Measurements from ENCODE around the gene DCPS.

DNA sequence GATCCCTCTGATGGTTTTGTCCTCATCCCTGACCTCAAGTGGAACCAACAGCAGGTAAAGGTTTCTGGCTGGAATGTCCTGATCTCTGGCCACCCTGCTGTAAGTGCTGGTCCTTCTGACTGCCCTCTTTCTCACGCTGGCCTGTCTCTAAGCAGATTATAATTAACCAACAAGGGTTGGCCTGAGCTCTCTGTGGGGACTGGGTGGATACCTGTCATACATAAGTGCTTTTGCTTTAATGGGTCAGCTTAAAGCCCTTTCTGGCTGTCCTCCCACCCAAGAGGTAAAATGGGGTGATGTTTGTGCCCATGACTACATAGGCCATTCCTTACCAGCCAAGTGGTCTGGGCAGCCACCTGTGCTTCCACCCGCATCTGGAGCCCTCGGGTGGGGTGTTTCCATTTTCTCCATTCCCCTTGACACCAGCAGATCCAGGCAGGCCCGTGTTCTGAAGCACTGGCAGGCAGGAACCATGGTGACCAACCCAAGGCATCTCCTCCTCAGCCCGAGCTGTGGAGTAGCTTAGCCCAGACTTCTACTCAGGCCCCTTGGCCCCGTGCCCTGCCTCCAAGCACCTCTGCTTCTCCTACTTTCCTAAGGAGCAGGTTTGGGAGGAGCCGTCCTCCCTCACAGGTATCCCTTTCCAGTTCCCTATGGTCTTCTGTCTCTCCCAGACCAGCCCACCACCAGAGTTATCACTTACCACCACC lies 34.6 kb downstream of the DCPS start:
- no peak for TF ChIP-seq ZNF232 (CRISPR knock-in tag; IDR thresholded peaks at IDR 0.05)
- TF ChIP-seq, protein P1, sequence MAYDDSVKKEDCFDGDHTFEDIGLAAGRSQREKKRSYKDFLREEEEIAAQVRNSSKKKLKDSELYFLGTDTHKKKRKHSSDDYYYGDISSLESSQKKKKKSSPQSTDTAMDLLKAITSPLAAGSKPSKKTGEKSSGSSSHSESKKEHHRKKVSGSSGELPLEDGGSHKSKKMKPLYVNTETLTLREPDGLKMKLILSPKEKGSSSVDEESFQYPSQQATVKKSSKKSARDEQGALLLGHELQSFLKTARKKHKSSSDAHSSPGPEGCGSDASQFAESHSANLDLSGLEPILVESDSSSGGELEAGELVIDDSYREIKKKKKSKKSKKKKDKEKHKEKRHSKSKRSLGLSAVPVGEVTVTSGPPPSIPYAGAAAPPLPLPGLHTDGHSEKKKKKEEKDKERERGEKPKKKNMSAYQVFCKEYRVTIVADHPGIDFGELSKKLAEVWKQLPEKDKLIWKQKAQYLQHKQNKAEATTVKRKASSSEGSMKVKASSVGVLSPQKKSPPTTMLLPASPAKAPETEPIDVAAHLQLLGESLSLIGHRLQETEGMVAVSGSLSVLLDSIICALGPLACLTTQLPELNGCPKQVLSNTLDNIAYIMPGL (CRISPR knock-in tag; IDR thresholded peaks at IDR 0.05) = no peak
- no peak for TF ChIP-seq ETV6 (CRISPR knock-in tag; IDR thresholded peaks at IDR 0.05)
- TF ChIP-seq, protein P2, sequence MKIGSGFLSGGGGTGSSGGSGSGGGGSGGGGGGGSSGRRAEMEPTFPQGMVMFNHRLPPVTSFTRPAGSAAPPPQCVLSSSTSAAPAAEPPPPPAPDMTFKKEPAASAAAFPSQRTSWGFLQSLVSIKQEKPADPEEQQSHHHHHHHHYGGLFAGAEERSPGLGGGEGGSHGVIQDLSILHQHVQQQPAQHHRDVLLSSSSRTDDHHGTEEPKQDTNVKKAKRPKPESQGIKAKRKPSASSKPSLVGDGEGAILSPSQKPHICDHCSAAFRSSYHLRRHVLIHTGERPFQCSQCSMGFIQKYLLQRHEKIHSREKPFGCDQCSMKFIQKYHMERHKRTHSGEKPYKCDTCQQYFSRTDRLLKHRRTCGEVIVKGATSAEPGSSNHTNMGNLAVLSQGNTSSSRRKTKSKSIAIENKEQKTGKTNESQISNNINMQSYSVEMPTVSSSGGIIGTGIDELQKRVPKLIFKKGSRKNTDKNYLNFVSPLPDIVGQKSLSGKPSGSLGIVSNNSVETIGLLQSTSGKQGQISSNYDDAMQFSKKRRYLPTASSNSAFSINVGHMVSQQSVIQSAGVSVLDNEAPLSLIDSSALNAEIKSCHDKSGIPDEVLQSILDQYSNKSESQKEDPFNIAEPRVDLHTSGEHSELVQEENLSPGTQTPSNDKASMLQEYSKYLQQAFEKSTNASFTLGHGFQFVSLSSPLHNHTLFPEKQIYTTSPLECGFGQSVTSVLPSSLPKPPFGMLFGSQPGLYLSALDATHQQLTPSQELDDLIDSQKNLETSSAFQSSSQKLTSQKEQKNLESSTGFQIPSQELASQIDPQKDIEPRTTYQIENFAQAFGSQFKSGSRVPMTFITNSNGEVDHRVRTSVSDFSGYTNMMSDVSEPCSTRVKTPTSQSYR (CRISPR knock-in tag; IDR thresholded peaks at IDR 0.05) = no peak
- TF ChIP-seq, protein P3, sequence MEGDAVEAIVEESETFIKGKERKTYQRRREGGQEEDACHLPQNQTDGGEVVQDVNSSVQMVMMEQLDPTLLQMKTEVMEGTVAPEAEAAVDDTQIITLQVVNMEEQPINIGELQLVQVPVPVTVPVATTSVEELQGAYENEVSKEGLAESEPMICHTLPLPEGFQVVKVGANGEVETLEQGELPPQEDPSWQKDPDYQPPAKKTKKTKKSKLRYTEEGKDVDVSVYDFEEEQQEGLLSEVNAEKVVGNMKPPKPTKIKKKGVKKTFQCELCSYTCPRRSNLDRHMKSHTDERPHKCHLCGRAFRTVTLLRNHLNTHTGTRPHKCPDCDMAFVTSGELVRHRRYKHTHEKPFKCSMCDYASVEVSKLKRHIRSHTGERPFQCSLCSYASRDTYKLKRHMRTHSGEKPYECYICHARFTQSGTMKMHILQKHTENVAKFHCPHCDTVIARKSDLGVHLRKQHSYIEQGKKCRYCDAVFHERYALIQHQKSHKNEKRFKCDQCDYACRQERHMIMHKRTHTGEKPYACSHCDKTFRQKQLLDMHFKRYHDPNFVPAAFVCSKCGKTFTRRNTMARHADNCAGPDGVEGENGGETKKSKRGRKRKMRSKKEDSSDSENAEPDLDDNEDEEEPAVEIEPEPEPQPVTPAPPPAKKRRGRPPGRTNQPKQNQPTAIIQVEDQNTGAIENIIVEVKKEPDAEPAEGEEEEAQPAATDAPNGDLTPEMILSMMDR (IDR thresholded peaks at IDR 0.05) = no peak
- TF ChIP-seq ESRRA (CRISPR knock-in tag; IDR thresholded peaks at IDR 0.05; ENCODE audit: borderline replicate concordance) = no peak
- no peak for TF ChIP-seq ZNF121 (CRISPR knock-in tag; IDR thresholded peaks at IDR 0.05)
- TF ChIP-seq SMAD3 (CRISPR knock-in tag; IDR thresholded peaks at IDR 0.05; ENCODE audit: borderline replicate concordance) = no peak
- no peak for TF ChIP-seq GRHL2 (CRISPR knock-in tag; IDR thresholded peaks at IDR 0.05; ENCODE audit: insufficient replicate concordance, severe bottlenecking)
- TF ChIP-seq, protein P4, sequence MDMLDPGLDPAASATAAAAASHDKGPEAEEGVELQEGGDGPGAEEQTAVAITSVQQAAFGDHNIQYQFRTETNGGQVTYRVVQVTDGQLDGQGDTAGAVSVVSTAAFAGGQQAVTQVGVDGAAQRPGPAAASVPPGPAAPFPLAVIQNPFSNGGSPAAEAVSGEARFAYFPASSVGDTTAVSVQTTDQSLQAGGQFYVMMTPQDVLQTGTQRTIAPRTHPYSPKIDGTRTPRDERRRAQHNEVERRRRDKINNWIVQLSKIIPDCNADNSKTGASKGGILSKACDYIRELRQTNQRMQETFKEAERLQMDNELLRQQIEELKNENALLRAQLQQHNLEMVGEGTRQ (CRISPR knock-in tag; IDR thresholded peaks at IDR 0.05) = no peak
